Breast epithelium (tissue), 3 donors: Measurements from ENCODE around the gene PRDM16.

ENCODE experiments used
- CTCF ChIP-seq, 3 donors: fragments of 450-650 bp; IDR thresholded peaks; one replicate each; pipeline ENCODE4 v1.5.1; 2016 to 2017; ENCODE audit warnings: antibody characterized with exemption in 3 of 3, mild to moderate bottlenecking in 3 of 3, moderate library complexity in 3 of 3
- POLR2AphosphoS5 ChIP-seq, 3 donors: sonication (generic); formaldehyde crosslinking; IDR thresholded peaks; one replicate each; pipeline ENCODE4 v1.6.1; 2017; ENCODE audit warnings: antibody characterized with exemption in 3 of 3

- TF ChIP-seq CTCF (IDR thresholded peaks at IDR 0.05) (no peak), POLR2AphosphoS5 (IDR thresholded peaks at IDR 0.05) (no peak)
These were observed 13.0 kb downstream of the PRDM16 start for GRCh38 chr1:3082051-3082450.
